ENCODE results near the gene ACOXL. TPM values are rescaled to one million over a fixed set of nuclear protein-coding genes. Genes with fewer than 3 reads are reported as not detected.

ACOXL gene
- total and polyA plus RNA-seq, 9 of the 15 experiments (the other 6 are each of a cell fraction or from before 2014, with no cell fraction given), result 0.31 to 0.56 TPM; not detected in 7

DNA sequence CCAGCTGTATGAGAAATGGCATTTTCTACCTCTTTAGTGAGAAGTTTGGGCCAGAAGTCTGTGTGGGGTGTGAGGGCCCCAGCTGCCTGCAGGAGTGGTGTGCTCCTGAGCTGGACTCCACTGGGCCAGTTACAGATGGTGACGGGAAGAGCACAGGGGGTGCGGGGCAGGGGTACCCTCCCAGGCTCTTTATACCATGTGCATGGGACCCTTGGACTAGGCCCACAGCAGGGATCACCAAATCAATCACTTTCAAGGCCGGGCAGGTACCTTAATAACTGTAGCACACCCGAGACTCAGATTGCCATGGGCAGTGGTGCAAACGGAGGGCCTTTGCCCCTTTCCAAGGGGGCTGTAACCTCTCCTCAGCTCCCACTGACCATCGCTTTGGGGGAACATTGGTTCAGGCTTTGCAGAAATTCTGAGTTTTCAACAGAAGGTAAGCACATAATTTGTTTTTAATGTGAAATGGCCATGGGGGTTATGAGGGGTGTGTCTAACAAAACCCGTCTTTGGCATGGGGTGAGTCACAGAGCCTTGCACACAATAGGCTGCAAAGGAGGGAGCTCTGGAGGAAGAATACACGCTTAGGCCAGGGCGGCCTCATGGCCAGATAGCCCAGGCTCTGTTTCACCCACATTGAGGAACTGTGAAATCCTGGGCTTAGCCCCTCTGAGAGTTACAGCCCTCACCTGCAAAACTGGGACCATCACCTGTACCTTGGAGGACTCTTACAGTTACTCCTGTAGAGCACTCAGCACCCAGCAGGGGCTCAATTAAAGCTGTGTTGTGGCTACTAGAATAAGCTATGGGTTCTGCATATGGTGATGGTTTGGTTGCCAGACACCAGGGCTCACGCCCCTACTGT lies 247.3 kb downstream of the ACOXL start:
- FAIRE-seq (no peak), ATAC-seq (no peak), DNase-seq (ENCODE audit: extremely low read depth in 1 of 4, low spot score in 3 of 4) (no peak)
- ChIA-PET POLR2A (interaction anchor here (0.6 kb wide), 1 partner anchor 947 kb away, joined by 3 read pairs; no protein-coding TSS in a partner anchor), CTCF (ENCODE audit: low intra/inter-chr PET ratio) (no interaction called here)
- Histone ChIP-seq H3K9ac (ENCODE audit: insufficient read depth in 1 of 2, low read depth in 2 of 2, low read length in 2 of 2) (no peak overlapping the region), H3K9me1 (ENCODE audit: control insufficient read depth, insufficient read depth, low read length) (no peaks in the 10 kb centered on the region), H3K27ac (ENCODE audit: extremely low read depth, low read depth, low read length) (no peak overlapping the region), H3K4me2 (ENCODE audit: insufficient read depth, low read length) (no peak overlapping the region), H3K4me1 (replicated peaks in 1 of 2; ENCODE audit: control insufficient read depth in 2 of 2, insufficient read depth in 2 of 2, low read length in 2 of 2) (no peaks in the 10 kb centered on the region), H3K79me2 (ENCODE audit: control insufficient read depth, insufficient read depth, low read length) (no peaks in the 10 kb centered on the region), H4K20me1 (replicated peaks; ENCODE audit: control insufficient read depth, insufficient read depth, low read length) (no peaks in the 10 kb centered on the region), H3K9me3 (replicated peaks; ENCODE audit: control insufficient read depth, insufficient read depth, low read depth, low read length) (no peaks in the 10 kb centered on the region), H3K27me3 (ENCODE audit: control insufficient read depth in 2 of 2, insufficient read depth in 2 of 2, low read length in 2 of 2) (peaks cover 30 to 38% of the 10 kb centered on the region in 2 experiments; a peak in 4 of 5 replicates), H3K36me3 (ENCODE audit: control insufficient read depth, insufficient read depth, low read length) (no peaks in the 10 kb centered on the region), H3K4me3 (no peak overlapping the region), H2AFZ (ENCODE audit: low read depth, low read length) (no peak overlapping the region)
- BruUV-seq (replicated peaks), result no TSS peak
- intact Hi-C loops (cut with micrococcal nuclease), result no loop called here
- WGBS (ENCODE audit: insufficient coverage, low coverage, missing lambda C conversion rate), result 2% methylated on average over 10 of the region's 10 CpGs
- in situ Hi-C loops (cut with MboI), result no loop called here
- TF ChIP-seq MAFK (IDR thresholded peaks at IDR 0.05; ENCODE audit: low read length) (no peak), ZNF282 (CRISPR knock-in tag; IDR thresholded peaks at IDR 0.05) (no peak), ZNF184 (CRISPR knock-in tag; IDR thresholded peaks at IDR 0.05) (no peak), NCOR1 (IDR thresholded peaks at IDR 0.05) (no peak), BRCA1 (IDR thresholded peaks at IDR 0.05) (no peak), BRCA1 (CRISPR knock-in tag; IDR thresholded peaks at IDR 0.05) (no peak), ZC3H11A (IDR thresholded peaks at IDR 0.05; ENCODE audit: low read depth, low read length) (no peak), CTBP1 (IDR thresholded peaks at IDR 0.05; ENCODE audit: borderline replicate concordance) (no peak)
- TF ChIP-seq, protein P1, sequence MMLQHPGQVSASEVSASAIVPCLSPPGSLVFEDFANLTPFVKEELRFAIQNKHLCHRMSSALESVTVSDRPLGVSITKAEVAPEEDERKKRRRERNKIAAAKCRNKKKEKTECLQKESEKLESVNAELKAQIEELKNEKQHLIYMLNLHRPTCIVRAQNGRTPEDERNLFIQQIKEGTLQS (IDR thresholded peaks at IDR 0.05), result no peak
- TF ChIP-seq, protein P1 (CRISPR knock-in tag; conservative IDR thresholded peaks at IDR 0.05), result no peak
- TF ChIP-seq, protein P2, sequence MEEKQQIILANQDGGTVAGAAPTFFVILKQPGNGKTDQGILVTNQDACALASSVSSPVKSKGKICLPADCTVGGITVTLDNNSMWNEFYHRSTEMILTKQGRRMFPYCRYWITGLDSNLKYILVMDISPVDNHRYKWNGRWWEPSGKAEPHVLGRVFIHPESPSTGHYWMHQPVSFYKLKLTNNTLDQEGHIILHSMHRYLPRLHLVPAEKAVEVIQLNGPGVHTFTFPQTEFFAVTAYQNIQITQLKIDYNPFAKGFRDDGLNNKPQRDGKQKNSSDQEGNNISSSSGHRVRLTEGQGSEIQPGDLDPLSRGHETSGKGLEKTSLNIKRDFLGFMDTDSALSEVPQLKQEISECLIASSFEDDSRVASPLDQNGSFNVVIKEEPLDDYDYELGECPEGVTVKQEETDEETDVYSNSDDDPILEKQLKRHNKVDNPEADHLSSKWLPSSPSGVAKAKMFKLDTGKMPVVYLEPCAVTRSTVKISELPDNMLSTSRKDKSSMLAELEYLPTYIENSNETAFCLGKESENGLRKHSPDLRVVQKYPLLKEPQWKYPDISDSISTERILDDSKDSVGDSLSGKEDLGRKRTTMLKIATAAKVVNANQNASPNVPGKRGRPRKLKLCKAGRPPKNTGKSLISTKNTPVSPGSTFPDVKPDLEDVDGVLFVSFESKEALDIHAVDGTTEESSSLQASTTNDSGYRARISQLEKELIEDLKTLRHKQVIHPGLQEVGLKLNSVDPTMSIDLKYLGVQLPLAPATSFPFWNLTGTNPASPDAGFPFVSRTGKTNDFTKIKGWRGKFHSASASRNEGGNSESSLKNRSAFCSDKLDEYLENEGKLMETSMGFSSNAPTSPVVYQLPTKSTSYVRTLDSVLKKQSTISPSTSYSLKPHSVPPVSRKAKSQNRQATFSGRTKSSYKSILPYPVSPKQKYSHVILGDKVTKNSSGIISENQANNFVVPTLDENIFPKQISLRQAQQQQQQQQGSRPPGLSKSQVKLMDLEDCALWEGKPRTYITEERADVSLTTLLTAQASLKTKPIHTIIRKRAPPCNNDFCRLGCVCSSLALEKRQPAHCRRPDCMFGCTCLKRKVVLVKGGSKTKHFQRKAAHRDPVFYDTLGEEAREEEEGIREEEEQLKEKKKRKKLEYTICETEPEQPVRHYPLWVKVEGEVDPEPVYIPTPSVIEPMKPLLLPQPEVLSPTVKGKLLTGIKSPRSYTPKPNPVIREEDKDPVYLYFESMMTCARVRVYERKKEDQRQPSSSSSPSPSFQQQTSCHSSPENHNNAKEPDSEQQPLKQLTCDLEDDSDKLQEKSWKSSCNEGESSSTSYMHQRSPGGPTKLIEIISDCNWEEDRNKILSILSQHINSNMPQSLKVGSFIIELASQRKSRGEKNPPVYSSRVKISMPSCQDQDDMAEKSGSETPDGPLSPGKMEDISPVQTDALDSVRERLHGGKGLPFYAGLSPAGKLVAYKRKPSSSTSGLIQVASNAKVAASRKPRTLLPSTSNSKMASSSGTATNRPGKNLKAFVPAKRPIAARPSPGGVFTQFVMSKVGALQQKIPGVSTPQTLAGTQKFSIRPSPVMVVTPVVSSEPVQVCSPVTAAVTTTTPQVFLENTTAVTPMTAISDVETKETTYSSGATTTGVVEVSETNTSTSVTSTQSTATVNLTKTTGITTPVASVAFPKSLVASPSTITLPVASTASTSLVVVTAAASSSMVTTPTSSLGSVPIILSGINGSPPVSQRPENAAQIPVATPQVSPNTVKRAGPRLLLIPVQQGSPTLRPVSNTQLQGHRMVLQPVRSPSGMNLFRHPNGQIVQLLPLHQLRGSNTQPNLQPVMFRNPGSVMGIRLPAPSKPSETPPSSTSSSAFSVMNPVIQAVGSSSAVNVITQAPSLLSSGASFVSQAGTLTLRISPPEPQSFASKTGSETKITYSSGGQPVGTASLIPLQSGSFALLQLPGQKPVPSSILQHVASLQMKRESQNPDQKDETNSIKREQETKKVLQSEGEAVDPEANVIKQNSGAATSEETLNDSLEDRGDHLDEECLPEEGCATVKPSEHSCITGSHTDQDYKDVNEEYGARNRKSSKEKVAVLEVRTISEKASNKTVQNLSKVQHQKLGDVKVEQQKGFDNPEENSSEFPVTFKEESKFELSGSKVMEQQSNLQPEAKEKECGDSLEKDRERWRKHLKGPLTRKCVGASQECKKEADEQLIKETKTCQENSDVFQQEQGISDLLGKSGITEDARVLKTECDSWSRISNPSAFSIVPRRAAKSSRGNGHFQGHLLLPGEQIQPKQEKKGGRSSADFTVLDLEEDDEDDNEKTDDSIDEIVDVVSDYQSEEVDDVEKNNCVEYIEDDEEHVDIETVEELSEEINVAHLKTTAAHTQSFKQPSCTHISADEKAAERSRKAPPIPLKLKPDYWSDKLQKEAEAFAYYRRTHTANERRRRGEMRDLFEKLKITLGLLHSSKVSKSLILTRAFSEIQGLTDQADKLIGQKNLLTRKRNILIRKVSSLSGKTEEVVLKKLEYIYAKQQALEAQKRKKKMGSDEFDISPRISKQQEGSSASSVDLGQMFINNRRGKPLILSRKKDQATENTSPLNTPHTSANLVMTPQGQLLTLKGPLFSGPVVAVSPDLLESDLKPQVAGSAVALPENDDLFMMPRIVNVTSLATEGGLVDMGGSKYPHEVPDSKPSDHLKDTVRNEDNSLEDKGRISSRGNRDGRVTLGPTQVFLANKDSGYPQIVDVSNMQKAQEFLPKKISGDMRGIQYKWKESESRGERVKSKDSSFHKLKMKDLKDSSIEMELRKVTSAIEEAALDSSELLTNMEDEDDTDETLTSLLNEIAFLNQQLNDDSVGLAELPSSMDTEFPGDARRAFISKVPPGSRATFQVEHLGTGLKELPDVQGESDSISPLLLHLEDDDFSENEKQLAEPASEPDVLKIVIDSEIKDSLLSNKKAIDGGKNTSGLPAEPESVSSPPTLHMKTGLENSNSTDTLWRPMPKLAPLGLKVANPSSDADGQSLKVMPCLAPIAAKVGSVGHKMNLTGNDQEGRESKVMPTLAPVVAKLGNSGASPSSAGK (IDR thresholded peaks at IDR 0.05), result no peak

All from K562 (cell line).